WTC11 (cell line): Measurements from ENCODE around the gene GGNBP2. TPM values are rescaled to one million over a fixed set of nuclear protein-coding genes. Genes with fewer than 3 reads are reported as not detected.

ENCODE experiments used
- ATAC-seq: fragments of 200-7000 bp; cut with Tn5 transposase; 2 replicates; pipeline ENCODE4 v1.10.0; 2021; ENCODE audit warnings: mild to moderate bottlenecking, moderate library complexity
- CTCF ChIA-PET: fragments of 300-600 bp; sonication (Branson Sonifier 250); formaldehyde crosslinking; loops from one replicate; lab custom pipeline; 2021; ENCODE audit warnings: antibody characterized with exemption; lab: Charles Lee
- POLR2A ChIA-PET: fragments of 350-600 bp; sonication (Branson Sonifier 250); formaldehyde crosslinking; loops from one replicate; lab custom pipeline; 2021; ENCODE audit warnings: antibody characterized with exemption; lab: Charles Lee
- DNase-seq: peaks from one replicate; pipeline ENCODE4 v3.0.0; 2021; ENCODE audit warnings: low spot score
- H3K27ac Mint-ChIP-seq: 2 replicates; pipeline ENCODE4 v1.8.0; 2021; ENCODE audit warnings: mixed read lengths
- H3K27me3 Mint-ChIP-seq: 2 replicates; pipeline ENCODE4 v1.8.0; 2021; ENCODE audit warnings: low read depth, mild to moderate bottlenecking, moderate library complexity, mixed read lengths
- H3K36me3 Mint-ChIP-seq: 2 replicates; pipeline ENCODE4 v1.8.0; 2021; ENCODE audit warnings: mixed read lengths
- H3K4me1 Mint-ChIP-seq: 2 replicates; pipeline ENCODE4 v1.8.0; 2022; ENCODE audit warnings: mixed read lengths
- H3K4me3 Mint-ChIP-seq: 2 replicates; pipeline ENCODE4 v1.8.0; 2021; ENCODE audit warnings: mild to moderate bottlenecking, moderate library complexity, mixed read lengths
- H3K9me3 Mint-ChIP-seq: 2 replicates; pipeline ENCODE4 v1.8.0; 2021; ENCODE audit warnings: mixed read lengths
- FOXJ3 ChIP-seq: sonication (generic); formaldehyde crosslinking; IDR thresholded peaks from 2 replicates; pipeline ENCODE4 v1.9.0; 2021; ENCODE audit warnings: missing genetic modification reagents, mild to moderate bottlenecking, borderline replicate concordance
- GRHL2 ChIP-seq: fragments of 250-450 bp; sonication (Bioruptor Pico); IDR thresholded peaks from 2 replicates; pipeline ENCODE4 v1.8.0; 2022; ENCODE audit warnings: mild to moderate bottlenecking, moderate library complexity; ENCODE audit not compliant: insufficient replicate concordance, severe bottlenecking
- HMGA2 ChIP-seq: fragments of 250-450 bp; sonication (Bioruptor Pico); IDR thresholded peaks from 2 replicates; pipeline ENCODE4 v1.4.0; 2021; ENCODE audit warnings: mild to moderate bottlenecking, moderate library complexity
- JAZF1 ChIP-seq: fragments of 250-450 bp; sonication (Bioruptor Pico); IDR thresholded peaks from 2 replicates; pipeline ENCODE4 v1.9.0; 2021; ENCODE audit warnings: moderate library complexity, mild to moderate bottlenecking, inconsistent platforms
- NR2C2 ChIP-seq: sonication (generic); formaldehyde crosslinking; IDR thresholded peaks from 2 replicates; pipeline ENCODE4 v1.8.0; 2022; ENCODE audit warnings: mild to moderate bottlenecking, missing genetic modification reagents
- ZNF121 ChIP-seq: sonication (generic); formaldehyde crosslinking; IDR thresholded peaks from 2 replicates; pipeline ENCODE4 v1.8.0; 2023; ENCODE audit warnings: missing genetic modification reagents
- ZNF671 ChIP-seq: fragments of 250-450 bp; sonication (Bioruptor Pico); IDR thresholded peaks from 2 replicates; pipeline ENCODE4 v1.8.0; 2021; ENCODE audit warnings: mild to moderate bottlenecking
- total RNA-seq: library from RNA; stranded (reverse); gene quantifications from 3 replicates; pipeline ENCODE4 v1.2.3, GENCODE V29; 2021
- TF ChIP-seq, protein P1 (sequence below): sonication (generic); formaldehyde crosslinking; IDR thresholded peaks from 2 replicates; pipeline ENCODE4 v1.8.1; 2023; ENCODE audit warnings: mild to moderate bottlenecking, missing genetic modification reagents
- TF ChIP-seq, protein P2 (sequence below): fragments of 250-450 bp; sonication (Bioruptor Pico); IDR thresholded peaks from 2 replicates; pipeline ENCODE4 v1.9.0; 2021; ENCODE audit warnings: mild to moderate bottlenecking
- TF ChIP-seq, protein P3 (sequence below): fragments of 250-450 bp; sonication (Bioruptor Pico); IDR thresholded peaks from 2 replicates; pipeline ENCODE4 v2.1.2; 2022; ENCODE audit warnings: mild to moderate bottlenecking, moderate library complexity
- TF ChIP-seq, protein P4 (sequence below): sonication (generic); formaldehyde crosslinking; IDR thresholded peaks from 2 replicates; pipeline ENCODE4 v1.8.1; 2023; ENCODE audit warnings: mild to moderate bottlenecking, missing genetic modification reagents, borderline replicate concordance
- TF ChIP-seq, protein P5 (sequence below): sonication (generic); formaldehyde crosslinking; IDR thresholded peaks from 2 replicates; pipeline ENCODE4 v1.8.0; 2022; ENCODE audit warnings: mild to moderate bottlenecking, missing genetic modification reagents
- TF ChIP-seq, protein P6 (sequence below): sonication (generic); formaldehyde crosslinking; IDR thresholded peaks from 2 replicates; pipeline ENCODE4 v1.8.0; 2023; ENCODE audit warnings: mild to moderate bottlenecking, missing genetic modification reagents

Gene GGNBP2
- total RNA-seq, 1 experiment from 2014 or later: 49.6 TPM

DNA sequence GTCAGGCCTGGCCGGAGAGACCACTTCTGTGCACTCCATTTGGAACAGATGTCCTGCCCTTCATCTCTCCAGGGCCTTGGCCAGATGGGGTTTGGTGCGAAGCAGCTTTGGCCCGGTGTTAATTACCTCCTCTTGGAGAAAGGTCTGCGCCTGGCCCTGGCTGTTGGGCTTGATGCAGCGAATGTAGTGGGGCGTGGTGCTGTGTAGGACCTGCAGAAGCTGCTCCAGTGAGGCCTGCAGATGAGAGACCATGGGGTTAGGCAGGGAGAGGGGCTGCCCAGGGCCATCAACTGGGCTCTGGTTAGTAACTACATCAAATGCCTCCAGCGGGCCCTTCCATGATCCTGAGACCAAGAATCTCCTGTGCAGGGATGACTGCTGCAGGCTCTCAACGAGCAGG is 39.5 kb upstream of the GGNBP2 start (continued):
- TF ChIP-seq, protein P1, sequence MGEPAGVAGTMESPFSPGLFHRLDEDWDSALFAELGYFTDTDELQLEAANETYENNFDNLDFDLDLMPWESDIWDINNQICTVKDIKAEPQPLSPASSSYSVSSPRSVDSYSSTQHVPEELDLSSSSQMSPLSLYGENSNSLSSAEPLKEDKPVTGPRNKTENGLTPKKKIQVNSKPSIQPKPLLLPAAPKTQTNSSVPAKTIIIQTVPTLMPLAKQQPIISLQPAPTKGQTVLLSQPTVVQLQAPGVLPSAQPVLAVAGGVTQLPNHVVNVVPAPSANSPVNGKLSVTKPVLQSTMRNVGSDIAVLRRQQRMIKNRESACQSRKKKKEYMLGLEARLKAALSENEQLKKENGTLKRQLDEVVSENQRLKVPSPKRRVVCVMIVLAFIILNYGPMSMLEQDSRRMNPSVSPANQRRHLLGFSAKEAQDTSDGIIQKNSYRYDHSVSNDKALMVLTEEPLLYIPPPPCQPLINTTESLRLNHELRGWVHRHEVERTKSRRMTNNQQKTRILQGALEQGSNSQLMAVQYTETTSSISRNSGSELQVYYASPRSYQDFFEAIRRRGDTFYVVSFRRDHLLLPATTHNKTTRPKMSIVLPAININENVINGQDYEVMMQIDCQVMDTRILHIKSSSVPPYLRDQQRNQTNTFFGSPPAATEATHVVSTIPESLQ (CRISPR knock-in tag): no peak
- TF ChIP-seq, protein P2, sequence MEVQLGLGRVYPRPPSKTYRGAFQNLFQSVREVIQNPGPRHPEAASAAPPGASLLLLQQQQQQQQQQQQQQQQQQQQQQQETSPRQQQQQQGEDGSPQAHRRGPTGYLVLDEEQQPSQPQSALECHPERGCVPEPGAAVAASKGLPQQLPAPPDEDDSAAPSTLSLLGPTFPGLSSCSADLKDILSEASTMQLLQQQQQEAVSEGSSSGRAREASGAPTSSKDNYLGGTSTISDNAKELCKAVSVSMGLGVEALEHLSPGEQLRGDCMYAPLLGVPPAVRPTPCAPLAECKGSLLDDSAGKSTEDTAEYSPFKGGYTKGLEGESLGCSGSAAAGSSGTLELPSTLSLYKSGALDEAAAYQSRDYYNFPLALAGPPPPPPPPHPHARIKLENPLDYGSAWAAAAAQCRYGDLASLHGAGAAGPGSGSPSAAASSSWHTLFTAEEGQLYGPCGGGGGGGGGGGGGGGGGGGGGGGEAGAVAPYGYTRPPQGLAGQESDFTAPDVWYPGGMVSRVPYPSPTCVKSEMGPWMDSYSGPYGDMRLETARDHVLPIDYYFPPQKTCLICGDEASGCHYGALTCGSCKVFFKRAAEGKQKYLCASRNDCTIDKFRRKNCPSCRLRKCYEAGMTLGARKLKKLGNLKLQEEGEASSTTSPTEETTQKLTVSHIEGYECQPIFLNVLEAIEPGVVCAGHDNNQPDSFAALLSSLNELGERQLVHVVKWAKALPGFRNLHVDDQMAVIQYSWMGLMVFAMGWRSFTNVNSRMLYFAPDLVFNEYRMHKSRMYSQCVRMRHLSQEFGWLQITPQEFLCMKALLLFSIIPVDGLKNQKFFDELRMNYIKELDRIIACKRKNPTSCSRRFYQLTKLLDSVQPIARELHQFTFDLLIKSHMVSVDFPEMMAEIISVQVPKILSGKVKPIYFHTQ (CRISPR knock-in tag): no peak
- TF ChIP-seq GRHL2 (CRISPR knock-in tag) (no peak), FOXJ3 (CRISPR knock-in tag) (no peak)

DNA sequence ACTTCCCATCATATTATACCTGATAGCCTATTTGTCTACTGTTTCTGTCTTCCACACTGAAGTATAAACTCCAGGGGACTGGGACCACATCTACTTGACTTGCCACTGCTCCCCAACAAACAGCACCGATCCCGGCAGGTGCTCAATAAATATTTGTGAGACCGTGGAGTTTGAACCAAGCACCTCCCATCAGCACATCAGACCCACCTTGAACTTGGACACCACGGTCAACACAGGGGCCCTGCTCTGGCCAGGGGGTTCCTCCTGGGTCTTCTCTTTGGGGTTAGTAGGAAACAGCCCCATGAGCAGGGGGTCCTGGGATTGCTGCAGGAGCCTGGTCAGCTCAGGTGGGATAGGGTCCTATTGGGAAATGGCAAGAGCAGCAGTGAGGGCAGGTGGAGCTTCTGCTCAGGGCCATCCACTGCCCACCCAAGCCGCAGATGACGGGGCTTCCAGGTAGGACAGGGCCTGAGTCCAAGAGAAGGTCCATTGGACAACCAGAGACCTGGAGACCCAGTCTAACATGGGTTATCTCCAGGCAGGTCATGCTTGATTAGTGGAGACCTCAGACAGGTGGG is 38.4 kb upstream of the GGNBP2 start:
- no peaks in the 10 kb centered on the region for H3K27me3 Mint-ChIP-seq
- H3K27ac Mint-ChIP-seq: no peak overlapping the region
- ChIA-PET CTCF (interaction anchor here (1.0 to 1.4 kb wide), 2 partner anchors 23 to 28 kb away, joined by 3 read pairs; partner anchors contain the start of genes MYO19 and PIGW), POLR2A (no interaction called here)
- no peak overlapping the region for H3K4me3 Mint-ChIP-seq
- H3K9me3 Mint-ChIP-seq: no peaks in the 10 kb centered on the region
- no peak for DNase-seq
- H3K36me3 Mint-ChIP-seq: peaks cover 83% of the 10 kb centered on the region
- TF ChIP-seq JAZF1 (CRISPR knock-in tag) (no peak), ZNF121 (CRISPR knock-in tag) (no peak), NR2C2 (CRISPR knock-in tag) (no peak)
- TF ChIP-seq, protein P3, sequence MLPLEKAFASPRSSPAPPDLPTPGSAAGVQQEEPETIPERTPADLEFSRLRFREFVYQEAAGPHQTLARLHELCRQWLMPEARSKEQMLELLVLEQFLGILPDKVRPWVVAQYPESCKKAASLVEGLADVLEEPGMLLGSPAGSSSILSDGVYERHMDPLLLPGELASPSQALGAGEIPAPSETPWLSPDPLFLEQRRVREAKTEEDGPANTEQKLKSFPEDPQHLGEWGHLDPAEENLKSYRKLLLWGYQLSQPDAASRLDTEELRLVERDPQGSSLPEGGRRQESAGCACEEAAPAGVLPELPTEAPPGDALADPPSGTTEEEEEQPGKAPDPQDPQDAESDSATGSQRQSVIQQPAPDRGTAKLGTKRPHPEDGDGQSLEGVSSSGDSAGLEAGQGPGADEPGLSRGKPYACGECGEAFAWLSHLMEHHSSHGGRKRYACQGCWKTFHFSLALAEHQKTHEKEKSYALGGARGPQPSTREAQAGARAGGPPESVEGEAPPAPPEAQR (CRISPR knock-in tag): no peak
- TF ChIP-seq, protein P4, sequence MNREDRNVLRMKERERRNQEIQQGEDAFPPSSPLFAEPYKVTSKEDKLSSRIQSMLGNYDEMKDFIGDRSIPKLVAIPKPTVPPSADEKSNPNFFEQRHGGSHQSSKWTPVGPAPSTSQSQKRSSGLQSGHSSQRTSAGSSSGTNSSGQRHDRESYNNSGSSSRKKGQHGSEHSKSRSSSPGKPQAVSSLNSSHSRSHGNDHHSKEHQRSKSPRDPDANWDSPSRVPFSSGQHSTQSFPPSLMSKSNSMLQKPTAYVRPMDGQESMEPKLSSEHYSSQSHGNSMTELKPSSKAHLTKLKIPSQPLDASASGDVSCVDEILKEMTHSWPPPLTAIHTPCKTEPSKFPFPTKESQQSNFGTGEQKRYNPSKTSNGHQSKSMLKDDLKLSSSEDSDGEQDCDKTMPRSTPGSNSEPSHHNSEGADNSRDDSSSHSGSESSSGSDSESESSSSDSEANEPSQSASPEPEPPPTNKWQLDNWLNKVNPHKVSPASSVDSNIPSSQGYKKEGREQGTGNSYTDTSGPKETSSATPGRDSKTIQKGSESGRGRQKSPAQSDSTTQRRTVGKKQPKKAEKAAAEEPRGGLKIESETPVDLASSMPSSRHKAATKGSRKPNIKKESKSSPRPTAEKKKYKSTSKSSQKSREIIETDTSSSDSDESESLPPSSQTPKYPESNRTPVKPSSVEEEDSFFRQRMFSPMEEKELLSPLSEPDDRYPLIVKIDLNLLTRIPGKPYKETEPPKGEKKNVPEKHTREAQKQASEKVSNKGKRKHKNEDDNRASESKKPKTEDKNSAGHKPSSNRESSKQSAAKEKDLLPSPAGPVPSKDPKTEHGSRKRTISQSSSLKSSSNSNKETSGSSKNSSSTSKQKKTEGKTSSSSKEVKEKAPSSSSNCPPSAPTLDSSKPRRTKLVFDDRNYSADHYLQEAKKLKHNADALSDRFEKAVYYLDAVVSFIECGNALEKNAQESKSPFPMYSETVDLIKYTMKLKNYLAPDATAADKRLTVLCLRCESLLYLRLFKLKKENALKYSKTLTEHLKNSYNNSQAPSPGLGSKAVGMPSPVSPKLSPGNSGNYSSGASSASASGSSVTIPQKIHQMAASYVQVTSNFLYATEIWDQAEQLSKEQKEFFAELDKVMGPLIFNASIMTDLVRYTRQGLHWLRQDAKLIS (CRISPR knock-in tag): no peak
- no peaks in the 10 kb centered on the region for H3K4me1 Mint-ChIP-seq
- ATAC-seq: no peak

DNA sequence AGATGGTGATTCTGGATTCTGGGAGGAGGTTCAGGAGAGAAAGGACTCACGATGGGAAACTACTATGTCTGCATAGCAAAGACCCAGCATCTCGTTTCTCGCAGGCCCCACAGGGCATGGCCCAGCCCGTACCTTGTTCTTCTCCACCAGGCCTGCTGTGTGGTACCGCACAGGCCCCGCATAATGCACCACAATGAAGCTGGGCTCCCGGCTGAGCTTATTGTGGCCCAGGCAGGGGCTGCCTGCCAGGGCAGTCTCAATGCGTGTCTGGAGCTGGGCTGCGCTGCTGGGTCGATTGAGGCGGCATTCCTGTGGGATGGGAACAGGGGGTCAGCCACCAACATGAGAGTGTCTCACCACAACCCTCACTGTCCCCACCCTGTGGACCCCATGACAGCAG is 37.9 kb upstream of the GGNBP2 start:
- TF ChIP-seq HMGA2 (no peak), ZNF671 (CRISPR knock-in tag) (no peak)
- TF ChIP-seq, protein P5, sequence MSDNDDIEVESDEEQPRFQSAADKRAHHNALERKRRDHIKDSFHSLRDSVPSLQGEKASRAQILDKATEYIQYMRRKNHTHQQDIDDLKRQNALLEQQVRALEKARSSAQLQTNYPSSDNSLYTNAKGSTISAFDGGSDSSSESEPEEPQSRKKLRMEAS (CRISPR knock-in tag): no peak
- TF ChIP-seq, protein P6, sequence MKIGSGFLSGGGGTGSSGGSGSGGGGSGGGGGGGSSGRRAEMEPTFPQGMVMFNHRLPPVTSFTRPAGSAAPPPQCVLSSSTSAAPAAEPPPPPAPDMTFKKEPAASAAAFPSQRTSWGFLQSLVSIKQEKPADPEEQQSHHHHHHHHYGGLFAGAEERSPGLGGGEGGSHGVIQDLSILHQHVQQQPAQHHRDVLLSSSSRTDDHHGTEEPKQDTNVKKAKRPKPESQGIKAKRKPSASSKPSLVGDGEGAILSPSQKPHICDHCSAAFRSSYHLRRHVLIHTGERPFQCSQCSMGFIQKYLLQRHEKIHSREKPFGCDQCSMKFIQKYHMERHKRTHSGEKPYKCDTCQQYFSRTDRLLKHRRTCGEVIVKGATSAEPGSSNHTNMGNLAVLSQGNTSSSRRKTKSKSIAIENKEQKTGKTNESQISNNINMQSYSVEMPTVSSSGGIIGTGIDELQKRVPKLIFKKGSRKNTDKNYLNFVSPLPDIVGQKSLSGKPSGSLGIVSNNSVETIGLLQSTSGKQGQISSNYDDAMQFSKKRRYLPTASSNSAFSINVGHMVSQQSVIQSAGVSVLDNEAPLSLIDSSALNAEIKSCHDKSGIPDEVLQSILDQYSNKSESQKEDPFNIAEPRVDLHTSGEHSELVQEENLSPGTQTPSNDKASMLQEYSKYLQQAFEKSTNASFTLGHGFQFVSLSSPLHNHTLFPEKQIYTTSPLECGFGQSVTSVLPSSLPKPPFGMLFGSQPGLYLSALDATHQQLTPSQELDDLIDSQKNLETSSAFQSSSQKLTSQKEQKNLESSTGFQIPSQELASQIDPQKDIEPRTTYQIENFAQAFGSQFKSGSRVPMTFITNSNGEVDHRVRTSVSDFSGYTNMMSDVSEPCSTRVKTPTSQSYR (CRISPR knock-in tag): no peak
- ChIA-PET CTCF (interaction anchor here (1.4 kb wide), 1 partner anchor 27 kb away, joined by 3 read pairs; the partner anchor contains the start of genes MYO19 and PIGW), POLR2A (no interaction called here)
- H3K27ac Mint-ChIP-seq: no peak overlapping the region
- H3K36me3 Mint-ChIP-seq: peaks cover 87% of the 10 kb centered on the region
- H3K4me1 Mint-ChIP-seq: no peaks in the 10 kb centered on the region
- H3K9me3 Mint-ChIP-seq: no peaks in the 10 kb centered on the region
- DNase-seq (no peak), ATAC-seq (no peak)
- H3K4me3 Mint-ChIP-seq: no peak overlapping the region
- no peaks in the 10 kb centered on the region for H3K27me3 Mint-ChIP-seq
